AG10803 (cell line): Measurements from ENCODE around the gene PLGRKT.
"Not testable (repeated sequence)": the region's sequence is repeated elsewhere in the genome, so short reads cannot be mapped to it uniquely, and the experiment has no call there.

ENCODE experiments used
- DNase-seq: peaks from one replicate; pipeline ENCODE4 v3.0.0; 2010; ENCODE audit warnings: low read depth
- H3K4me3 ChIP-seq: 2 replicates; pipeline ENCODE4 v1.5.1; 2011; ENCODE audit warnings: mild to moderate bottlenecking, low read length, control low read depth
- CTCF ChIP-seq: conservative IDR thresholded peaks from 2 replicates; pipeline ENCODE4 v1.5.1; 2011; ENCODE audit warnings: mild to moderate bottlenecking, low read length, control low read depth, inconsistent platforms

The PLGRKT gene

GRCh38 chr9:5480919-5481318 lies 43.2 kb upstream of the PLGRKT start:
- H3K4me3 ChIP-seq = no peak overlapping the region
- no peak for TF ChIP-seq CTCF
- DNase-seq = no peak

- TF ChIP-seq CTCF = no peak
- no peak overlapping the region for H3K4me3 ChIP-seq
- no peak for DNase-seq
These were observed 42.4 kb upstream of the PLGRKT start for GRCh38 chr9:5479994-5480694.

- TF ChIP-seq CTCF = no peak
- no peak overlapping the region for H3K4me3 ChIP-seq
- no peak for DNase-seq
These were observed 40.5 kb upstream of the PLGRKT start for GRCh38 chr9:5478206-5478605.

GRCh38 chr9:5475611-5476010 lies 37.9 kb upstream of the PLGRKT start:
- H3K4me3 ChIP-seq, DNase-seq: not testable (repeated sequence)

- DNase-seq = no peak
- no peak overlapping the region for H3K4me3 ChIP-seq
- TF ChIP-seq CTCF = no peak
These were observed 33.1 kb upstream of the PLGRKT start for GRCh38 chr9:5470816-5471215.

GRCh38 chr9:5470122-5470521 lies 32.4 kb upstream of the PLGRKT start:
- no peak for TF ChIP-seq CTCF
- H3K4me3 ChIP-seq = no peak overlapping the region
- no peak for DNase-seq

- DNase-seq = no peak
- TF ChIP-seq CTCF = no peak
- no peak overlapping the region for H3K4me3 ChIP-seq
These were observed 31.1 kb upstream of the PLGRKT start for GRCh38 chr9:5468850-5469249.

- no peak for DNase-seq
- no peak overlapping the region for H3K4me3 ChIP-seq
- no peak for TF ChIP-seq CTCF
These were observed 29.0 kb upstream of the PLGRKT start for GRCh38 chr9:5466766-5467165.
